GM12801 (cell line): ENCODE data around the gene NCOA4.

Source experiments
- CTCF ChIP-seq: IDR thresholded peaks from one replicate; pipeline ENCODE4 v1.5.1; 2011; ENCODE audit warnings: control low read depth; ENCODE audit not compliant: insufficient read length; ENCODE audit errors: extremely low read depth

The NCOA4 gene

DNA sequence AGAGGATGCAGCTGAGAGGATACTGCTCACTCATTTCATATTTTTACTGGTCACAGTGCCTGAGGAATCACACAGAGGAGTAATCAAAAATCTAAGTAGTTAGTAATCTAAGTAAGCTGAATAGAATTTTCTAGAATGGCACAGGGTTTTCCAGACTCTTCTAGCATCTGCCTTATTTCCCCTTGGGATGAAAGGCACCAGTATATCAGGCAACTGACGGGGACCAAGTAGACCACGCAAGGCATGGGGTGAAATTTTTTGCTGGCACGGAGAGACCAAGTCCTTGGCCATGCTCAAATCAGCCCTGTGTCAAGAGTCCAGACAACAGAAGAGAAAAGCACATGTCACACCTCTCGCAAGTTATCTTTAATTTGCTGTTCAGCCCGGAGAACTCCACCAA is 14.2 kb downstream of the NCOA4 start:
- TF ChIP-seq CTCF, result no peak

- TF ChIP-seq CTCF, result no peak
Observed at GRCh38 chr10:46014683-46015405, 15.6 kb downstream of the NCOA4 start.

- TF ChIP-seq CTCF, result no peak
Observed at GRCh38 chr10:46014206-46014605, 16.2 kb downstream of the NCOA4 start.

- no peak for TF ChIP-seq CTCF
Observed at GRCh38 chr10:46012746-46013145, 17.7 kb downstream of the NCOA4 start.

- no peak for TF ChIP-seq CTCF
Observed at GRCh38 chr10:46006219-46006618, 24.2 kb downstream of the NCOA4 start.

DNA sequence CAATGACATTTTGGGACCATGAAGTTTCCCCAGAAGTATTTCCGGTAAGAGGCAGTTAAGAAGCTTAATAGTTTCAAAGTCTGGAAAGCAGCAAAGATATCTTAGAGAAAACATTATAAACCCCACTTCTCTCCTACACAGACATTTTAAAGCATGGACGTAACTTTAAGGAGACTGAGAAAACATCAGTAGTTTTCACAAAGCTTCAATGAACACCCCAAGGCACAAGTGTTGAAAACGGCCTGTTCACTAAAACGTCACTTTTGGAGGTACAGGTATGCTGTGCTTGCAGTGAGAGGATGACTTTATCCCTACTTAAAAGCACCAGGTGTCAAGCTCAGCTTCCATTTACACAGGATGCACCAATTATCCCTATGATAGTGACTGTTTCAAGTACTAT is 25.0 kb downstream of the NCOA4 start:
- TF ChIP-seq CTCF, result no peak

- no peak for TF ChIP-seq CTCF
Observed at GRCh38 chr10:46004963-46005362, 25.5 kb downstream of the NCOA4 start.
